GM12875 (cell line): ENCODE data around the gene ZNF274.

Experiments used
- H3K4me3 ChIP-seq: one replicate; pipeline ENCODE4 v1.5.1; 2011; ENCODE audit warnings: low read depth, low read length, control low read depth
- CTCF ChIP-seq: IDR thresholded peaks from 2 replicates; pipeline ENCODE4 v1.5.1; 2011; ENCODE audit warnings: low read depth, mild to moderate bottlenecking, control low read depth, inconsistent platforms, low read length, moderate library complexity, borderline replicate concordance; ENCODE audit not compliant: insufficient read depth

Gene ZNF274

GRCh38 chr19:58261968-58262921, 79.4 kb downstream of the ZNF274 start:
- no peak overlapping the region for H3K4me3 ChIP-seq

GRCh38 chr19:58262922-58263296, 80.0 kb downstream of the ZNF274 start:
- TF ChIP-seq CTCF, result no peak
- H3K4me3 ChIP-seq, result no peak overlapping the region

More at GRCh38 chr19:58261968-58262921, 79.4 kb downstream of the ZNF274 start:
- no peak for TF ChIP-seq CTCF
